Body of pancreas (tissue), 4 donors: ENCODE measurements around the gene UQCRH.

Experiments
- POLR2A ChIP-seq, 3 donors: fragments of 450-650 bp; IDR thresholded peaks; one replicate each; pipeline ENCODE4 v1.6.1; 2016; ENCODE audit warnings: antibody characterized with exemption in 3 of 3, mild to moderate bottlenecking in 2 of 3
- TF ChIP-seq, protein P1 (sequence below), 7 experiments: fragments of 450-650 bp in 4 of 7; fragments of 200-600 bp in 3 of 7; sonication (generic) in 3 of 7; IDR thresholded peaks; one replicate each; pipeline ENCODE4 v1.5.1; 2016 to 2019; ENCODE audit warnings: antibody characterized with exemption in 7 of 7

DNA sequence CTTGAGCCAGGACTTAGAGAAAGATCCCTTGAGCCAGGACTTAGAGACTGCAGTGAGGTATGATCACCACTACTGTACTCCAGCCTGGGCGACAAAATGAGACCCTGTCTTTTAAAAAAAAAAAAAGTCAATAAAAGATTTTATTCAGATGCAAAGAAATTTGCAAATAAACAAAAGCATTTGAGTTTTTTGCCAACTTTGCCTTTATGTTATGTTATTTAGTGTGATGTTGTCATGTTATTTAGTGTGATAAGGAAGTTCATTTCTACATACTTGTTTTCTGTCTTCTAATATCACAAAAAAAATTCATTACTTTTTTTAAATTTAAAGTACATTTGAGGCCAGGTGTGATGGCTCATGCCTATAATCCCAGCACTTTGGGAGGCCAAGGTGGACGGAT is 47.0 kb upstream of the UQCRH start:
- TF ChIP-seq, protein P1, sequence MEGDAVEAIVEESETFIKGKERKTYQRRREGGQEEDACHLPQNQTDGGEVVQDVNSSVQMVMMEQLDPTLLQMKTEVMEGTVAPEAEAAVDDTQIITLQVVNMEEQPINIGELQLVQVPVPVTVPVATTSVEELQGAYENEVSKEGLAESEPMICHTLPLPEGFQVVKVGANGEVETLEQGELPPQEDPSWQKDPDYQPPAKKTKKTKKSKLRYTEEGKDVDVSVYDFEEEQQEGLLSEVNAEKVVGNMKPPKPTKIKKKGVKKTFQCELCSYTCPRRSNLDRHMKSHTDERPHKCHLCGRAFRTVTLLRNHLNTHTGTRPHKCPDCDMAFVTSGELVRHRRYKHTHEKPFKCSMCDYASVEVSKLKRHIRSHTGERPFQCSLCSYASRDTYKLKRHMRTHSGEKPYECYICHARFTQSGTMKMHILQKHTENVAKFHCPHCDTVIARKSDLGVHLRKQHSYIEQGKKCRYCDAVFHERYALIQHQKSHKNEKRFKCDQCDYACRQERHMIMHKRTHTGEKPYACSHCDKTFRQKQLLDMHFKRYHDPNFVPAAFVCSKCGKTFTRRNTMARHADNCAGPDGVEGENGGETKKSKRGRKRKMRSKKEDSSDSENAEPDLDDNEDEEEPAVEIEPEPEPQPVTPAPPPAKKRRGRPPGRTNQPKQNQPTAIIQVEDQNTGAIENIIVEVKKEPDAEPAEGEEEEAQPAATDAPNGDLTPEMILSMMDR (IDR thresholded peaks at IDR 0.05), result no peak
- TF ChIP-seq POLR2A (IDR thresholded peaks at IDR 0.05), result no peak
